ENCODE measurements around the gene AMOTL1. TPM values are rescaled to one million over a fixed set of nuclear protein-coding genes. Genes with fewer than 3 reads are reported as not detected.

The AMOTL1 gene
- total RNA-seq, 1 donor from 2014 or later = 35.9 TPM

DNA sequence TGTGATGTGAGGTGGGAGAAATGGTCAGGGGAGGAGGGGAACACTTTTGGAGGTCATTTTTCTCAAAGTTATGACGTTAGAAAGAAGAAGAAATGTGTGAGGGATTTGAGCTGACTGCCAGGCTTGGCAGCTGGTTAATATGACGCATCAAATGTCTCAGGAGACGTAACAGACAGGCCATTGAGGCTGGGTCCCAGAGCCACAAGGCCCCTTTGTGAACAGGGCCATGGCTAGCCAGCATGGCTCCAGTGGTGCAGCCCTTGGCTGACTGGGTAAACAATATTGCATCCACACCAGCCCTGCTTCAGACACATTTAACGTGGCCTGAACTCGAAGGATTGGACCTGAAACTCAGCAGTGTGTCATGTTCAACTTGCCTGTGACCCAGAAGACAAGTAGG is 34.3 kb downstream of the AMOTL1 start:
- no peaks in the 10 kb centered on the region for H3K9me3 Mint-ChIP-seq (ENCODE audit: unreplicated experiment)
- no peaks in the 10 kb centered on the region for H3K4me1 Mint-ChIP-seq (ENCODE audit: unreplicated experiment)
- H3K27ac Mint-ChIP-seq (ENCODE audit: unreplicated experiment) = no peak overlapping the region
- H3K27me3 Mint-ChIP-seq (ENCODE audit: unreplicated experiment) = peaks cover 4% of the 10 kb centered on the region
- peaks cover 25% of the 10 kb centered on the region for H3K36me3 Mint-ChIP-seq (ENCODE audit: low read depth, unreplicated experiment)
- TF ChIP-seq, protein P1, sequence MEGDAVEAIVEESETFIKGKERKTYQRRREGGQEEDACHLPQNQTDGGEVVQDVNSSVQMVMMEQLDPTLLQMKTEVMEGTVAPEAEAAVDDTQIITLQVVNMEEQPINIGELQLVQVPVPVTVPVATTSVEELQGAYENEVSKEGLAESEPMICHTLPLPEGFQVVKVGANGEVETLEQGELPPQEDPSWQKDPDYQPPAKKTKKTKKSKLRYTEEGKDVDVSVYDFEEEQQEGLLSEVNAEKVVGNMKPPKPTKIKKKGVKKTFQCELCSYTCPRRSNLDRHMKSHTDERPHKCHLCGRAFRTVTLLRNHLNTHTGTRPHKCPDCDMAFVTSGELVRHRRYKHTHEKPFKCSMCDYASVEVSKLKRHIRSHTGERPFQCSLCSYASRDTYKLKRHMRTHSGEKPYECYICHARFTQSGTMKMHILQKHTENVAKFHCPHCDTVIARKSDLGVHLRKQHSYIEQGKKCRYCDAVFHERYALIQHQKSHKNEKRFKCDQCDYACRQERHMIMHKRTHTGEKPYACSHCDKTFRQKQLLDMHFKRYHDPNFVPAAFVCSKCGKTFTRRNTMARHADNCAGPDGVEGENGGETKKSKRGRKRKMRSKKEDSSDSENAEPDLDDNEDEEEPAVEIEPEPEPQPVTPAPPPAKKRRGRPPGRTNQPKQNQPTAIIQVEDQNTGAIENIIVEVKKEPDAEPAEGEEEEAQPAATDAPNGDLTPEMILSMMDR (IDR thresholded peaks at IDR 0.05; ENCODE audit: unreplicated experiment) = no peak
- H3K4me3 Mint-ChIP-seq (ENCODE audit: unreplicated experiment) = no peak overlapping the region
- DNase-seq (ENCODE audit: low spot score) = no peak

DNA sequence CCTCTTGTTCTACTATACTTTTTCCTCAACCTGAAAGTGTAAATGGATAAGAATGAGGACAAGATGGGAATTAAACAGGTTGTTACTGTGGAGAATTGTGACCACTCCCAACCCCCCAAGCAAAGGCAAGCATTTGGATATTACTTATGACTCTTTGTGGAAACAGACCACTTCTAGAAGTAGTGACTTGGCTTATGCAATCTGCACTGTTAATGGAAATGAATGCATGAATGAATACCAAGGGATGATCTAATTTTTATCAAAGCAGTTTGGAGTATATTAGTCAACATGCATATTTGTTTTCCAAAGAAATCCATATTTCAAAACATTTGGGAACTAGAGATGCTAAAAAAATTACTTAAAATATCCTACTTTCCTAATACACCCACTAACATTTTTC is 35.3 kb downstream of the AMOTL1 start:
- no peak overlapping the region for H3K27ac Mint-ChIP-seq (ENCODE audit: unreplicated experiment)
- peaks cover 25% of the 10 kb centered on the region for H3K36me3 Mint-ChIP-seq (ENCODE audit: low read depth, unreplicated experiment)
- no peak overlapping the region for H3K4me3 Mint-ChIP-seq (ENCODE audit: unreplicated experiment)
- no peaks in the 10 kb centered on the region for H3K9me3 Mint-ChIP-seq (ENCODE audit: unreplicated experiment)
- TF ChIP-seq, protein P1 (IDR thresholded peaks at IDR 0.05; ENCODE audit: unreplicated experiment) = no peak
- DNase-seq (ENCODE audit: low spot score) = no peak
- peaks cover 4% of the 10 kb centered on the region for H3K27me3 Mint-ChIP-seq (ENCODE audit: unreplicated experiment)
- H3K4me1 Mint-ChIP-seq (ENCODE audit: unreplicated experiment) = no peaks in the 10 kb centered on the region

- H3K36me3 Mint-ChIP-seq (ENCODE audit: low read depth, unreplicated experiment) = peaks cover 25% of the 10 kb centered on the region
- no peaks in the 10 kb centered on the region for H3K9me3 Mint-ChIP-seq (ENCODE audit: unreplicated experiment)
- H3K27ac Mint-ChIP-seq (ENCODE audit: unreplicated experiment) = no peak overlapping the region
- peaks cover 2% of the 10 kb centered on the region for H3K27me3 Mint-ChIP-seq (ENCODE audit: unreplicated experiment)
- DNase-seq (ENCODE audit: low spot score) = no peak
- H3K4me1 Mint-ChIP-seq (ENCODE audit: unreplicated experiment) = no peaks in the 10 kb centered on the region
- H3K4me3 Mint-ChIP-seq (ENCODE audit: unreplicated experiment) = no peak overlapping the region
- TF ChIP-seq, protein P1 (IDR thresholded peaks at IDR 0.05; ENCODE audit: unreplicated experiment) = no peak
Observed at GRCh38 chr11:94804874-94805273, 36.7 kb downstream of the AMOTL1 start.

DNA sequence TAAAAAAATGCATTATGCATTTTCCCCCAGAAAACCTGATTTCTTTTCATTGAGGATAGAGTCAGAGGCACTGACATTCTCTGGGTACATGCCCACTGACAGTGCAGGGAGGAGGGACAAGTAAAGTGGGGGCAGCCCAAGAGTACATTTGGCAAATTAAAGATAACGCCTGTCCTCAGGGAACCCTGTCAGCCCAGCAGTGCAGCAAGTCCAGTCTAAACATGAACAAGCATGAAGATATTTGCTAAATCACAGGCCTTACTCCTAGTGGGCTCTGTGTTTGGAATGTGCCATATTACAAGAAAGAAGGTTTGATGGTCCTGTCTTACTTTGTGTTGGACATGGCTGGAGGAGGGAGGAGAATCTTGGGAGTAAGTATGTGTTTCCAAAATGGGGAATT is 37.9 kb downstream of the AMOTL1 start:
- Mint-ChIP-seq H3K36me3 (ENCODE audit: low read depth, unreplicated experiment) (peaks cover 20% of the 10 kb centered on the region), H3K27ac (ENCODE audit: unreplicated experiment) (no peak overlapping the region), H3K9me3 (ENCODE audit: unreplicated experiment) (no peaks in the 10 kb centered on the region), H3K4me1 (ENCODE audit: unreplicated experiment) (no peaks in the 10 kb centered on the region), H3K27me3 (ENCODE audit: unreplicated experiment) (peaks cover 1% of the 10 kb centered on the region), H3K4me3 (ENCODE audit: unreplicated experiment) (no peak overlapping the region)
- no peak for DNase-seq (ENCODE audit: low spot score)
- TF ChIP-seq, protein P1 (IDR thresholded peaks at IDR 0.05; ENCODE audit: unreplicated experiment) = no peak

GRCh38 chr11:94806419-94806818 is 38.3 kb downstream of the AMOTL1 start:
- TF ChIP-seq, protein P1 (IDR thresholded peaks at IDR 0.05; ENCODE audit: unreplicated experiment) = no peak
- Mint-ChIP-seq H3K9me3 (ENCODE audit: unreplicated experiment) (no peaks in the 10 kb centered on the region), H3K27me3 (ENCODE audit: unreplicated experiment) (no peaks in the 10 kb centered on the region), H3K27ac (ENCODE audit: unreplicated experiment) (no peak overlapping the region), H3K4me1 (ENCODE audit: unreplicated experiment) (no peaks in the 10 kb centered on the region), H3K36me3 (ENCODE audit: low read depth, unreplicated experiment) (peaks cover 16% of the 10 kb centered on the region), H3K4me3 (ENCODE audit: unreplicated experiment) (no peak overlapping the region)
- no peak for DNase-seq (ENCODE audit: low spot score)
